Small intestine (tissue), 4 donors: ENCODE results near the gene RSPH10B2. TPM values are rescaled to one million over a fixed set of nuclear protein-coding genes. Genes with fewer than 3 reads are reported as not detected.

ENCODE experiments used
- polyA plus RNA-seq, 4 donors: library from polyadenylated mRNA; stranded (reverse) in 3 of 4; unstranded in 1 of 4; fragments of 200-250 nt in 3 of 4; fragments of 120-200 nt in 1 of 4; gene quantifications; one replicate each; pipeline versions ENCODE4 v1.2.1 to v1.2.3, GENCODE V29; 2013
- donor health status: healthy with polysubstance abuse.
- donor health status: Bipolar disorder and iron deficiency.
- donor health status: healthy.

Gene RSPH10B2
- polyA plus RNA-seq, 4 donors: 0.06 to 1.4 (median 0.07) TPM; not detected in 1

Other genes starting within 250 kb of the RSPH10B2 start
- under 1 TPM in 3 of 4 donors, not detected in 1; 0.22 to 0.90 (median 0.34) TPM for gene GRID2IP, start 202.6 kb upstream of the RSPH10B2 start, polyA plus RNA-seq
- gene ZDHHC4, start 176.6 kb upstream of the RSPH10B2 start, polyA plus RNA-seq: 10 to 100 TPM; 34.0 to 67.2 (median 40.0) TPM
- 10 to 100 TPM; 15.0 to 28.7 (median 16.4) TPM for gene INTS15, start 164.1 kb upstream of the RSPH10B2 start, polyA plus RNA-seq
- gene ZNF853, start 138.5 kb upstream of the RSPH10B2 start, polyA plus RNA-seq: 1 to 10 TPM in 2 of 4 donors, under 1 TPM in 1, not detected in 1; 0.81 to 3.5 (median 1.5) TPM
- 10 to 100 TPM; 11.6 to 31.4 (median 14.0) TPM for gene ZNF316, start 116.8 kb upstream of the RSPH10B2 start, polyA plus RNA-seq
- gene ZNF12, start 47.2 kb upstream of the RSPH10B2 start, polyA plus RNA-seq: 10 to 100 TPM in 1 of 4 donors, 1 to 10 TPM in 3; 4.5 to 34.5 (median 7.2) TPM
- gene CCZ1B, start 72.2 kb downstream of the RSPH10B2 start, polyA plus RNA-seq: 10 to 100 TPM; 20.5 to 50.8 (median 32.3) TPM